ENCODE measurements around the gene HEATR5A.
"Not testable (repeated sequence)": the region's sequence is repeated elsewhere in the genome, so short reads cannot be mapped to it uniquely, and the experiment has no call there.

The HEATR5A gene

DNA sequence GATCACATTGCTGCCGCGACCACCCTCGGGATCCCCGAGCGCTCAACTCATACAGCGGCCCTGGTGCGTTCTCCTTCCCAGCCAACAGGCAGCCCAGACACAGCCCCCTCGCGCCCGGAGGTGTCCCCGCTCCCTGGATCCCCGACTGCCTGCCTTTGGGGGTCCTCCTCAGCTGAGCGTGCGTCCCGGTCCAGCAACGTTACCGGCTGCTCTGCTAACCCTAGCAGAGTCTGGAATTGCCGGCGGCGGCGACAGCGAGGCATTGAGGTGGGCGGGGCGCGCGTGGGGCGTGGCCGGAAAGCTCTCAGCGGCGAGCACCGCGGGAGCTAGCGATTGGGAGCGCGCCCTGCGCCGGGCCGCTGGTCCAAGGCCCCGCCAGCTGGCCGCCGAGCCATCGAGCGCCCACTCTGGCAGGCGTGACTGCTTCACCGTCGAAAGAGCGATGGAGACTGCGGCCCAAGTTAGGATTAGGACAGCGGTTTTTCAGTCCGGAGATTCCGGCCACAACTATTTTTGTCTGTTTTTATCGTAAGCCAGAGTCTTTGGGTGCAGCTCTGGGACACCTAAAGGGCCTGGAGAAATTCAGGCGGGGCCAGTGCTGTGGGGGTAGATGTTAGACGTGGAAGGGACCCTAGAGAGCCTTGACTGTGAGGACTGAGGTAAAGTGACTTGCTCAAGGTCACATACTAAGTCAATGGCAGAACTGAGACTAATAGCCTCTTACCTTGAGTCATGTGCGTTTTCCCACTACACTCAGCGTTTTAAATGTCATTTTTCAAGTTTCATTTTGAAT is at the start of gene HEATR5A:
Gene HEATR5A, minus strand, starts transcription at position 232 of the 793 bp plus-strand sequence. CDS start 17,575 bp downstream, outside the sequence.
- peak; percentile 88 for DNase-seq (ENCODE audit: low read depth)

DNA sequence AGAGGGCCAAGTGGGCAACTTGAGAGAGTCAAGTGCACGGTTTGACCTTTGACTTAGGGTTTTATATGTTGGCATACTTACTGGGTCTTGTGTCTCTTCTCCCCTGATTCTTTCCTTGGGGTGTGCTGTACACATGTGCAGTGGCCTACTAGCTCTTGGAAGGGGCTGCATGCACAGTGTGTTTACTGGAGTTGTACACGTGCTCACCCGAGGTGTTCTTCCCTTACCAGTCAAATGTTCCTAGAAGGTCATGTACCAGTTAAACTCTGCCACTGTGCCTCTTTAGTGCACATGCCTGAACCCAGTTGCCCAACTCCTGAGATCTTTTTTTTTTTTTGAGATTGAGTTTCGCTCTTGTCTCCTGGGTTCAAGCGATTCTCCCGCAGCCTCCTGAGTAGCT is 46.2 kb upstream of the HEATR5A start:
- no peak for DNase-seq (ENCODE audit: low read depth)

DNA sequence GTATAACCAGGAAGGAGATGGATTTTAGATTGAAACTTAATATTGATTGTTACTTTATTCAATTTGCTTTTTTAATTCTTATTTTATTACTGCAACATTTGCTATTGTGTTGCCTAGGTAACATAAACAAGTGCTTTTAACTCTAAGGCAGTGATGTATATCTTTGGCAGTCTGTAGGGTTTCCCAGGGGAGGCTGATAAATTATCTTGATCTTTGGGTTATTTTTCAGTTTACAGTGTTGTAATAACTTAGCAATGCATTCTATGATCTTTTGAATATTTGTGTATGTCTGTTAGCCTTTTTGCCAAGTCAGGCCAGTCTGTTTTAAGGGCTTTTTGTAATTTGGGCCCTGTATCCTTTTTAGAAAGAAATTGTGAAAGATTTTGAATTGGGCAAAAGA is 44.8 kb upstream of the HEATR5A start:
- DNase-seq (ENCODE audit: low read depth), result no peak

DNA sequence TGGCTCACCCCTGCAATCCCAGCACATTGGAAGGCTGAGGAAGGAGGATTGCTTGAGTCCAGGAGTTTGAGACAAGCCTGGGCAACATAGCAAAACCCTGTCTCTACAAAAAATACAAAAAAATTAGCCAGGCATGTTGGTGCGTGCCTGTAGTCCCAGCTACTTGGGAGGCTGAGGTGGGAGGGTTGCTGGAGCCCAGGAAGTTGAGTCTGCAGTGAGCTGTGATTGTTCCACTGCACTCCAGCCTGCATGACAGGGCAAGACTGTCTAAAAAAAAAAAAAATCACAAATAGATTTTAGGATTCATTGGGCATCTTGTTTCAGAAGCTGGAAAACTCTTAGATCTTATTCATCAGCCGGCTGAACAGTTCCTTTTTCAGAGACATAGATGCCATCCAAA is 42.1 kb upstream of the HEATR5A start:
- not testable (repeated sequence) for DNase-seq (ENCODE audit: low read depth)

DNA sequence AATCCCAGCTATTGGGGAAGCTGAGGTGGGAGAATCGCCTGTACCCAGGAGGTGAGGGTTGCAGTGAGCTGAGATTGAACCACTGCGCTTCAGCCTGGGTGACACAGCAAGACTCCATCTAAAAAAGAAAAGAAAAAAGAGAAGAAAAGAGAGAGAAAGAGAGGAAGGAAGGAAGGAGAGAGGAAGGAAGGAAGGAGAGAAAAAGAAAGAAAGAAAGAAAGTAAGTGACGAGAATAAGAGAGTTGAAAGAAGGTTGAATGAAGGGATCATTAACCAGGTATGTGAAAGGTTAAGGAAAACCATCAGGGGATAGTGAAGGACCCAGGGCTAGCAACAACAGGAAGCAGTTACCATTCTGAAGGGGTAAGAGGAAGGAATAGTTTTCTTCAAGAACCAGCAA is 41.2 kb upstream of the HEATR5A start:
- DNase-seq (ENCODE audit: low read depth), result no peak

DNA sequence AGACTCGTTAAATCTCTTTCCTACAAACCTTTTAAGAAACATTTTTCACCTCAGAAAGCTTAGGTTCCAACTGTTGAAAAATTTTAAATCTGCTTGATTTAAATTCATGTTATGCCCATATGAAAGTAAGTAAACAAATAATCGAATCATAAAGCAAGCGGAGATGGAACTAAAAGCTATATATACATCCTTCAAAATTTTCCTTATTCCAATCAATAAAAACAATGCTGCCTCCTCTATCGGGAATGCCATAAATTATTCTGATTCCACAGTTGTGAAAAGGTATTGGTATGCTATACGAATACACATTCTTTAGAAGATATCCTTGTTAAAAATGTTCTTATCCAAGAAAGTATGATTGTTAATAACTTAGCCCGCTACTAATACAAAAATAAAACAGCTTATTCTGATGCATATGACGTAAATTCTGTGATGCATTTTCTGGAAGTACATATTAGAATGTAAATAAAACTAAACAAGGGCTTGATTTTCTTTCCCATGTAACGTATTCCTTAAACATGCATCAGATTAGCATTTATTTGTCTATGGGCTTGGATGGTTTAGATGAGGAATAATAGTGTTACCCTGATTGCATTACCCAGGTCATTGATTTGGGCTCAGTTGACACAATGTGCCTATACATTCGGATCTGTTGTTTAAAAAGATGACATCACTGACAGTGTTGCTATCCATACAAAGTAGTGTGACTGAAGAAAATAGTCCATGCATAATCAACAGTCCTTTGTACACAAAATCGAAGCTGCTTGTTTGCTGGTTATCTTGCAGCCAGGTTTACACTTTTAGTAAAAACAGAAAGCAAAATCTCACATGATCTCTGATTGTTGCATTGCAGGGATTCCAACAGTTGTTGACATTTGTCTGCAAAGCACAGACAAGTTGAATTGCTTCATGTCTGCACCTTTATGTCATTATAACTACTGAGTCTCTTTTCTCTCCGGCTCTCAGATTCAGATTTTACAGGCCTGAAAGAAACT is 37.6 kb upstream of the HEATR5A start:
- no peak for DNase-seq (ENCODE audit: low read depth)

DNA sequence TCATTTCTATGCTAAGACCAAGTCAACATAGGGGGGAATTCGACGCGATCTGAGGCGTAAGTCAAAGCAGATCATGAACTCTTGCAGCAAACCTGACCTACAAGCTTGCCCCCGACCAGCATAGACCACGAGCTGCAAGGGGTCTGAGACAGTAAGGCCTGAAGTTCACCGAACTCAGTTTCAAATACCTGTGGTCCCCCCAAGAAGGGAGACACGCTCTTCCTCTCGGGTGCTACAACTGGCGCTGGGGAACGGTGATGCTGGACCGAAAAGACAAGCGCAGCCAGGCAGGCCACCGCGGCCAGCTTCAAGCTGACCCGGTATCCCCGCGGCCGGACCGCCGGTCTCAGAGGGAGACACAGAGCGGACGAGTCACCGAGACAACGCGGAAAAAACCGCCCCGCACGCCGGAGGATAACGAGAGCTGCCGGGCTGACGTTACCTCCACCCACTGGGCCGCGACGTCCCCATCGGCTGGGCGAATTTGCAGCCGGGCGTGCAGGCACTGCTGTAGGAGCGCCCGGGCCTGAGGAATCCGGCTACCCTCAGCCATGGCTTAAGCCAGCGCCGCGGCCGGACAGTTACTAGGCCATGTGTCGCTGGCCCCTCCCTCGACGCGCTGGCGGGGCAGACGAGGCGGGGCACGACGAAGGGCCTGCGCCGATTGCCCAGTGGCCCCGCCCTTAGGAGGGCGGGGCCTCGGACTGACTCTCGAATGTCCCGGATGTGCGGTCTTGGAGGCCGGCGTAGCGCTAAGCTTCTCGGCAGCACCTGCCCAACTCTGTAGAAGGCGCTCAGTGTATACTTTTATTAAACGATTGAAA is 36.7 kb upstream of the HEATR5A start, which contains the start of gene DTD2:
Gene DTD2, minus strand, starts transcription at position 666 of the 824 bp plus-strand sequence. Its CDS starts 113 bp downstream, at position 553.
- DNase-seq (ENCODE audit: low read depth), result peak; percentile 90

DNA sequence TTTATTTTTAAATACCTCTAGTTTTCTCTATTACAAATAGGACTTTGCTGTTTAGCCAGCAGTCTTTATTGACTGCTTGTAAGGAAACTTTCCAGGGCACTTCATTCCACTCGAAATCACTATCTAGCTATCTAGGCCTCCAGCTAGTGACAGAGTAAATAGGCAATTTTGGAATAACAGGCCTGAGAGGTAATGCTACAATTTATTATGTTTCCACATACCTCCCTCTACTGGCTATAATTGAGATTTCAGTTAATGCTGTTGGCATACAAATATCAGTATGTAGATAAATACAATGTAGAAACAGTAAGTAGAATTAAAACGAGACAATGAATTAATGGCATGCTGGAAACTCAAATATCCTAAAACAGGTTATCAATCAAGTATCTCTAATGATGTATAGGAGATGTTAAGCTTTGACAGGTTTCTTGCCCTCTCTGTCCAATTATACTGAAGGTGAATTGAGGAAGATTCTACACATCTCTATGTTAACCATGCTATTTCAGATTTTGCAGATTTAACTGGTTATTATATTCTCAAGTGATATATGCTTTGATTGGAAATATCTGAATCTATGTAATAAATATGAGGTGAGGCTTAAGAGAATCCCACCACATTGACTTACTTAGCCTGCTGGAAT is 29.7 kb upstream of the HEATR5A start:
- DNase-seq (ENCODE audit: low read depth), result no peak

DNA sequence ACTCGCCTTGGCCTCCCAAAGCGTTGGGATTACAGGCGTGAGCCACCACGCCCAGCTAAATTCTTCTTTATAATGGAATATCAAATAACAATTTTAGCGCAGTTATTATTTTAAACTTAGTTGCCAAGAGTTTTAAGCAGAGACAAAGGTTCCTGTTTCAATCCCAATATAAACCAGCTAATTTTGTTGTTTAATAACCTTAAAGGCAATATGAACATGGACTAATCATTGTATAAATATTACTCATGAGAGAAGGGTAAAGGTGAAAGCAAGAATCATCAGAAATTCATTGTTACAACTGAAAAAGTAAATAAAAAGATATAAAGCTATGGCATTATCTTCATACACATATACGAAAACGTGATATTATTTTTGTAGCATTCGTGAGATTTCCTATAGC is 28.8 kb upstream of the HEATR5A start:
- DNase-seq (ENCODE audit: low read depth), result no peak

DNA sequence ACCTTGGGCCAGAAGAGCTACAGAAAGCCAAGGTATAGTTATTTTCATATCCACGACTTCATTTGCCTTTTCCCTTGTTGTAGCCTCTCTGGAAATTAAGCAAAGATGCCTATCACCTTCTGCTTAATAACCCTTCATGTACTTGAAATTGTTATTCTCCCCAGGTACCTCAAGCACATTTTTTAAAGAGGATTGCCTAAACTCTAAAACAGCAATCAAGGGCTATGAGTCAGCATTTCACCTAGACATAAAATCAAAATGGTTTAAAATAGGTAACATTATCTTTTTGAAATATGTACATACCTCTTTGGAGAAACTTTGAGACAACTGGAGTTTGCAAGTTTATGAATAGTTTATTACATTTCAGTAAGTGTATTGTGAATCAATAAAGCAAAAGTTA is 25.4 kb upstream of the HEATR5A start:
- no peak for DNase-seq (ENCODE audit: low read depth)

DNA sequence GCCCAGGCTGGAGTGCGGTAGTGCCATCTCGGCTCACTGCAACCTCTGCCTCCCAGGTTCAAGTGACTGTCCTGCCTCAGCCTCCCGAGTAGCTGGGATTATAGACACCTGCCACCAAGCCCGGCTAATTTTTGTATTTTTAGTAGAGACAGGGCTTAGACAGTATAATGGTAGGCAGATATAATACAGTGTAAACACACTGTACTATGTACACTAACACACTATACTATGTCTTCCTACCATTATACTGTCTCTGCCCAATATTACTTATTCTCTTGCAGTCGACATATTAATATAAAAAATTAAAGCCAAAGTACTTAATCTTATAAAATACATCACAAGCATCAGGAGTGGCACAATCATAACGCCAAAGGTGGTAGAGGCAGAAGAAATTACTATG is 21.9 kb upstream of the HEATR5A start:
- DNase-seq (ENCODE audit: low read depth), result no peak

DNA sequence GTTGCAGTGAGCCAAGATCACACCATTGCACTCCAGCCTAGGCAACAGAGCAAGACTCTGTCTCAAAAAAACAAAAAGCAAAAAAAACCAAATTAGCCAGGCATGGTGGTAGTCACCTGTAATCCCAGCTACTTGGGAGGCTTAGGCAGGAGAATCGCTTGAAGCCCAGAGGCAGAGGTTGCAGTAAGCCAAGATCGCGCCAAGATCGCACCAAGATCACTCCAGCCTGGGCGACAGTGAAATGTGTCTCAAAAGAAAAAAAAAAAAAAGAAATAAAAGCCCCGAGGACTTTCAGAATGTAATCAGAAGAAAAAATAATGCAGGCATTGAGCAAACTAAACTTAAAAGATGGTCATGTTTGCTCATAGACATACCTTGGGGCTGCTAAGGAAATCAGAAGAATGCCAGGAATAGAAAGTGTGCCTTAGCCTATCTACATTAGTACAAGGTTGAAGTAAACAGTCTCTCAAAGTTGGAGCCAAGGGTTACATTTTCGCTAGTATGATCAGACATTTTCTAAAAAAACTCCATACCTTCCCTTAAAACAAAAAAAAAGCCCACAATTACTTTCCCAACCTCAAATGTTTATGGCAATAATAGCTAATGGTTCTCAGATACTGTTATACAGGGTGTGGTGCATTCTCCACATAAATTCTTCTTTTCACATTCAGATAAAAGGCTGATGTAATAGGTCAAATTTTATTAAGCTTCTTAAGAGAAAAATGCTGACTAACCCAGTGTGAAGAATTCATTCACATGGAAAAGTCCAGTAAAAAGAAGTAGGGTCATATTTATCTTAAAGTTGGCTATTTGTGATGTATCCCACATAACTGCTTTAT is 21.1 kb upstream of the HEATR5A start:
- no peak for DNase-seq (ENCODE audit: low read depth)

DNA sequence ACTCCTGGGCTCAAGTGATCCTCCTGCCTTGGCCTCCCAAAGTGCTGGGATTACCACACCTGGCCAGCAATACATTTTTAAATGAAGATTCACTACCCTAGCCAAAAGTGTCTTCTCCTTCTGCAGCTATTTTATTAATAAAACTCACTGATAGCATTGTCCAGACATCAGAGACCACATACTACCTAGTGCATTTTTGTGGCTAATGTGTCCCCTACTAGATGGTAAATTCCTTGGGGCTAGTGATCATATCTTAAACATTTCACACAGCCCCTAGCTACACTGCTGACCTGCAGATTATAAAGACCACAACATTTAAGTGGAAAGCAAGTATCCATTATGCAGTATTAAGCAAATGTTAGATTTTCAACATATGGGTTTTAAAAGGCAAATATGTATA is 19.9 kb upstream of the HEATR5A start:
- DNase-seq (ENCODE audit: low read depth), result no peak

DNA sequence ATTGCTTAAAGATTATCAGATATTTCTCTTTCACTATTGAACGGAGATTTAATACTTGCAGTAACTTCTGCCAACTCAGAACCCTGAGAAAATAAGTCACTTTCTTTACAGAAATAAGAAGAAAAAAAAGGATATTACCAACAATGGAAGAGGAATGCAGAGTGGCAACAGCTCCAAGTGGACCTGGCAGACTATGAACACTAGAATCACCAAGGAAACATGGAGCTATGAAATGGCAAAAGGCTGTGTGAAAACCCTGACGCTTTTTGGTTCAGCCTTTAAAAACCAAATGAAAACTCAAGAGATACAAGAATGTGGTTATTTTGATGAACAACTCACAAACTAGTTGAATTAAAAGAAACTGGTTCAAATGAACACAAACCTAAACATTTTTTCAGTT is 19.2 kb upstream of the HEATR5A start:
- DNase-seq (ENCODE audit: low read depth), result no peak

DNA sequence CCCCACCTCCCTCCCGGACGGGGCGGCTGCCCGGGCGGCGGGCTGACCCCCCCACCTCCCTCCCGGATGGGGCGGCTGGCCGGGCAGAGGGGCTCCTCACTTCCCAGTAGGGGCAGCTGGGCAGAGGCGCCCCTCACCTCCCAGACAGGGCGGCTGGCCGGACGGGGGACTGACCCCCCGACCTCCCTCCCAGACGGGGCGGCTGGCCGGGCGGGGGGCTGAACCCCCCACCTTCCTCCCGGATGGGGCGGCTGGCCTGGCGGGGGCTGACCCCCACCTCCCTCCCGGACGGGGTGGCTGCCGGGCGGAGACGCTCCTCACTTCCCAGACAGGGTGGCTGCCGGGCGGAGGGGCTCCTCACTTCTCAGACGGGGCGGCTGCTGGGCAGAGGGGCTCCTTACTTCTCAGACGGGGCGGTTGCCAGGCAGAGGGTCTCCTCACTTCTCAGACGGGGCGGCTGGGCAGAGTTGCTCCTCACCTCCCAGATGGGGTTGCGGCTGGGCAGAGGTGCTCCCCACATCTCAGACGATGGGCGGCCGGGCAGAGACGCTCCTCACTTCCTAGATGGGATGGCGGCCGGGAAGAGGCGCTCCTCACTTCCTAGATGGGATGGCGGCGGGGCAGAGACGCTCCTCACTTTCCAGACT is 16.8 kb upstream of the HEATR5A start:
- DNase-seq (ENCODE audit: low read depth), result not testable (repeated sequence)

DNA sequence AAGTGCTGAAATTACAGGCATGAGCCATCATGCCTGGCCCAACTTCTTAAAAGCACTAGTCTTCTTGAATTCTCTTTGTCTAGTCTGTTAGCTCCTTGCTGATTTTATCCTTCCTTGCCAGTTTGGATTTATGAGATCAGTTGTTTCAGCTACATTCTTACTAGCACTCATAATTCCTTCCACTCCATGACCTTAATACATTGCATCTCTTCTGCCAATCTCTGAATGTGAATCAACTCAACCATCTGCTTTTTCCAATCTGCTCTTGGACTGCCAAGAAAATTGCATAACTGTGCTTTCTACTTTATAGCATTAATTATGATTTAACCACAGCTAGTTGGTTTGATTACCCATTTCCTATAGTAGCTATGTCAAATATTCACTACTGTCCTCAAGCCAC is 14.9 kb upstream of the HEATR5A start:
- no peak for DNase-seq (ENCODE audit: low read depth)

DNA sequence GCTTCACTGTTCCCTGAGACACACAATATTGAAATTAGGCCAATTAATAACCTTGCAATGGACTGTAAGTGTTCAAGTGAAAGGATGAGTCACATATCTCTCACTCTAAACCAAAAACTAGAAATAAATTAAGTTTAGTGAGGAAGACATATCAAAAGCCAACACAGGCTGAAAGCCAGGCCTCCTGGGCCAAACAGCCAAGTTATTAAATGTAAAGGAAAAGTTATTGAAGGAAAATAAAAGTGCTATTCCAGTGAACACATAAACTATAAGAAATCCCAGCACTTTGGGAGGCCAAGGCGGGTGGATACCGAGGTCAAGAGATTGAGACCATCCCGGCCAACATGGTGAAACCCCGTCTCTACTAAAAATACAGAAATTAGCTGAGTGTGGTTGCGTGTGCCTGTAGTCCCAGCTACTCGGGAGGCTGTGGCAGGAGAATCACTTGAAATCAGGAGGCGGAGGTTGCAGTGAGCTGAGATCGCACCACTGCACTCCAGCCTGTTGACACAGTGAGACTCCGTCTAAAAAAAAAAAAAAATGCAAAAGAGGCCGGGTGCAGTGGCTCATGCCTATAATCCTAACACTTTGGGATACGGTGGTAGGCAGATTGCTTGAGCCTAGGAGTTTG is 10.4 kb upstream of the HEATR5A start:
- no peak for DNase-seq (ENCODE audit: low read depth)

DNA sequence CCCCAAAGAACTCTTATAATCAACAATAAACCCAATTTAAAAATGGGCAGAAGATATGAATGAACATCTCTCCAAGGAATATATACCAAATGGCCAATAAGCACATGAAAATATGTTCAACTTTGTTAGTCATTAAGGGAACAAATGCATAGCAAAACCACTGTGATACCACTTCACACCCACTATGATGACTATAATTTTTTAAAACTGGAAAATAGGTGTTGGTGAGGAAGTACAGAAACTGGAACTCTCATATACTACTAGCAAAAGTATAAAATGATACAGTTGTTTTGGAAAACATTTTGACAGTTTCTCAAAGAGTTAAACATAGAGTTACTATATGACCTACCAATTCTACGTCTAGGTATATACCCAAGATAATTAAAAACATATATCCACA is 9.4 kb upstream of the HEATR5A start:
- no peak for DNase-seq (ENCODE audit: low read depth)

DNA sequence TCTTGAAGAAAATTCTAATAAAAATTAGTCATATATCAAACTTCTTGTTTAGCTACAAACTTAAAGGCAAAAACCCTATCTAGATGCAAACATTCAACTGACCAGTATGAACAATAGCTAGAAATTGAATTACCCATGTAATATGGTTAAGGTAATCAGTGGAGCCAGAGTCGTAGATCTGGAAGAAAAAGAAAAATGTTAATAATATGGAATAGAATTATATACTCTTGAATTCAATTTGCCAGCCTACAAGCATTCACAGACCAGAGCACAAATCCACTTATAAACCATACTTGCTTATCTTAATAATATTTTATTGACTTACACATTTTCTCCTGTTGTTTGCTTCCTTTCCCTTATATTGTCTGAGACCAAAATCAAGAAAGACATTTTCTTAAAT is 7.7 kb upstream of the HEATR5A start:
- no peak for DNase-seq (ENCODE audit: low read depth)

DNA sequence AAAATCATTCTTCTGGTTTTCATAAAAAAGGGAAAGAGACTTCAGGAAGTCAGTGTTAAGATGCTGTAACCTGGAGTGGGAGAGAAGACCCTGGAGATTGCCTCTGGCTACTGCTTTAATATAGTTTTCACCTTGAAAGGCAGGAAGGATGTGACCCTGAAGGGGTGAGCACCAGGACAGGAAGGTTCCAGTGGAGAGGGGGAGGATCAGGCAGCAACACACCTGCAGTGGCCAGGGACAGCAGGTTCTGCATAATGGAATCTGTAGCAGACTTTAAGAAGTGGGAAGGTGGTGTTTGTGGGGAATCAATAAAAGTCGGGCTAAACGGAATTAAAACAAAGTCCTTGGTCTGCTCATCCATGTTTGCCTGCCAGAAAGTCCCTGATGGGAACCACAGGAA is 6.3 kb upstream of the HEATR5A start:
- no peak for DNase-seq (ENCODE audit: low read depth)

All from activated T-cell treated with anti-CD3 and anti-CD28 coated beads for 1 hour (primary cell).